HEK293 (cell line): ENCODE results near the gene ZNF527.

ENCODE experiments used
- INSM2 ChIP-seq: fragments of 450-650 bp; formaldehyde crosslinking; IDR thresholded peaks from 2 replicates; pipeline ENCODE4 v1.5.1; 2016; ENCODE audit warnings: missing biosample characterization, missing genetic modification characterization
- KLF8 ChIP-seq: fragments of 450-650 bp; formaldehyde crosslinking; IDR thresholded peaks from 2 replicates; pipeline ENCODE4 v1.5.1; 2016; ENCODE audit warnings: missing biosample characterization, missing genetic modification characterization
- MEIS1 ChIP-seq: sonication (generic); formaldehyde crosslinking; IDR thresholded peaks from 2 replicates; pipeline ENCODE4 v1.8.1; 2022; ENCODE audit warnings: missing genetic modification reagents, mild to moderate bottlenecking, borderline replicate concordance
- PBX3 ChIP-seq: sonication (generic); formaldehyde crosslinking; IDR thresholded peaks from 2 replicates; pipeline ENCODE4 v1.8.1; 2022; ENCODE audit warnings: mild to moderate bottlenecking, moderate library complexity, missing genetic modification reagents
- REST ChIP-seq: fragments of 450-650 bp; formaldehyde crosslinking; IDR thresholded peaks from 2 replicates; pipeline ENCODE4 v1.5.1; 2016; ENCODE audit warnings: missing biosample characterization, missing genetic modification characterization
- SALL2 ChIP-seq: fragments of 450-650 bp; formaldehyde crosslinking; IDR thresholded peaks from 2 replicates; pipeline ENCODE4 v1.5.0; 2017; ENCODE audit warnings: missing biosample characterization, mild to moderate bottlenecking, missing genetic modification characterization, borderline replicate concordance
- SCRT1 ChIP-seq: fragments of 450-650 bp; formaldehyde crosslinking; IDR thresholded peaks from 2 replicates; pipeline ENCODE4 v1.5.1; 2016; ENCODE audit warnings: missing biosample characterization, missing genetic modification characterization, borderline replicate concordance
- ZBTB1 ChIP-seq: fragments of 450-650 bp; formaldehyde crosslinking; IDR thresholded peaks from 2 replicates; pipeline ENCODE4 v1.5.1; 2016; ENCODE audit warnings: missing biosample characterization, missing genetic modification characterization
- ZFP37 ChIP-seq: fragments of 450-650 bp; formaldehyde crosslinking; IDR thresholded peaks from 2 replicates; pipeline ENCODE4 v1.5.1; 2016; ENCODE audit warnings: missing biosample characterization, missing genetic modification characterization
- ZNF114 ChIP-seq: fragments of 450-650 bp; formaldehyde crosslinking; IDR thresholded peaks from 2 replicates; pipeline ENCODE4 v1.5.0; 2017; ENCODE audit warnings: missing biosample characterization, missing genetic modification characterization
- ZNF133 ChIP-seq: fragments of 450-650 bp; formaldehyde crosslinking; IDR thresholded peaks from 2 replicates; pipeline ENCODE4 v1.5.1; 2016; ENCODE audit warnings: missing biosample characterization, missing genetic modification characterization
- ZNF16 ChIP-seq: fragments of 450-650 bp; formaldehyde crosslinking; IDR thresholded peaks from 2 replicates; pipeline ENCODE4 v1.5.1; 2016; ENCODE audit warnings: low read depth, missing biosample characterization, missing genetic modification characterization
- ZNF169 ChIP-seq: fragments of 450-650 bp; formaldehyde crosslinking; IDR thresholded peaks from 2 replicates; pipeline ENCODE4 v1.5.1; 2016; ENCODE audit warnings: missing biosample characterization, missing genetic modification characterization
- ZNF211 ChIP-seq: fragments of 450-650 bp; formaldehyde crosslinking; IDR thresholded peaks from 2 replicates; pipeline ENCODE4 v1.5.1; 2016; ENCODE audit warnings: low read depth, missing biosample characterization, missing genetic modification characterization
- ZNF26 ChIP-seq: fragments of 450-650 bp; formaldehyde crosslinking; IDR thresholded peaks from 2 replicates; pipeline ENCODE4 v1.5.1; 2016; ENCODE audit warnings: missing biosample characterization, missing genetic modification characterization
- ZNF362 ChIP-seq: fragments of 450-650 bp; formaldehyde crosslinking; IDR thresholded peaks from 2 replicates; pipeline ENCODE4 v1.5.1; 2016; ENCODE audit warnings: missing biosample characterization, missing genetic modification characterization
- ZNF37A ChIP-seq: fragments of 450-650 bp; IDR thresholded peaks from 2 replicates; pipeline ENCODE4 v1.5.1; 2018; ENCODE audit warnings: missing biosample characterization, missing genetic modification characterization
- ZNF514 ChIP-seq: fragments of 450-650 bp; formaldehyde crosslinking; IDR thresholded peaks from 2 replicates; pipeline ENCODE4 v1.5.1; 2016; ENCODE audit warnings: missing biosample characterization, missing genetic modification characterization
- ZNF555 ChIP-seq: fragments of 450-650 bp; formaldehyde crosslinking; conservative IDR thresholded peaks from 2 replicates; pipeline ENCODE4 v1.5.1; 2017; ENCODE audit warnings: missing biosample characterization, mild to moderate bottlenecking, missing genetic modification characterization, inconsistent platforms
- ZNF580 ChIP-seq: fragments of 450-650 bp; formaldehyde crosslinking; IDR thresholded peaks from 2 replicates; pipeline ENCODE4 v1.5.1; 2016; ENCODE audit warnings: missing biosample characterization, missing genetic modification characterization
- ZNF645 ChIP-seq: fragments of 450-650 bp; formaldehyde crosslinking; IDR thresholded peaks from 2 replicates; pipeline ENCODE4; 2016; ENCODE audit warnings: missing biosample characterization, missing genetic modification characterization
- ZNF658 ChIP-seq: fragments of 450-650 bp; formaldehyde crosslinking; IDR thresholded peaks from 2 replicates; pipeline ENCODE4; 2016; ENCODE audit warnings: missing biosample characterization, missing genetic modification characterization
- ZNF660 ChIP-seq: fragments of 450-650 bp; IDR thresholded peaks from 2 replicates; pipeline ENCODE4 v1.5.1; 2018; ENCODE audit warnings: missing biosample characterization, mild to moderate bottlenecking, missing genetic modification characterization
- ZNF664 ChIP-seq: fragments of 450-650 bp; formaldehyde crosslinking; IDR thresholded peaks from 2 replicates; pipeline ENCODE4 v1.5.1; 2016; ENCODE audit warnings: missing biosample characterization, missing genetic modification characterization
- ZNF776 ChIP-seq: fragments of 450-650 bp; formaldehyde crosslinking; IDR thresholded peaks from 2 replicates; pipeline ENCODE4 v1.5.0; 2017; ENCODE audit warnings: missing biosample characterization, missing genetic modification characterization, borderline replicate concordance
- ZSCAN18 ChIP-seq: fragments of 450-650 bp; formaldehyde crosslinking; IDR thresholded peaks from 2 replicates; pipeline ENCODE4 v1.5.1; 2016; ENCODE audit warnings: missing biosample characterization, missing genetic modification characterization
- ZXDB ChIP-seq: fragments of 450-650 bp; formaldehyde crosslinking; IDR thresholded peaks from 2 replicates; pipeline ENCODE4 v1.5.1; 2016; ENCODE audit warnings: missing biosample characterization, missing genetic modification characterization

Gene ZNF527

GRCh38 chr19:37370880-37371661 is at the start of gene ZNF527 (continued):
- TF ChIP-seq ZNF580 (tag by site-specific recombination) (peak; percentile 47), ZNF660 (peak; percentile 97), ZNF776 (no peak), ZNF37A (no peak), ZNF16 (0 out of 2 replicates have a peak, but pooled peaks have one; percentile 26), ZNF664 (tag by site-specific recombination) (no peak), ZNF362 (no peak), INSM2 (tag by site-specific recombination) (peak; percentile 94), SCRT1 (peak; percentile 99), ZNF555 (tag by site-specific recombination) (no peak), ZNF211 (tag by site-specific recombination) (no peak; the same call in 1 of the 2 replicates), ZSCAN18 (tag by site-specific recombination) (peak; percentile 81), ZNF169 (peak; percentile 87; the same call in 1 of the 2 replicates), PBX3 (CRISPR knock-in tag) (no peak; the same call in 1 of the 2 replicates), ZFP37 (tag by site-specific recombination) (peak; percentile 58), ZNF658 (tag by site-specific recombination) (peak; percentile 87; the same call in 1 of the 2 replicates), SALL2 (no peak), ZNF133 (peak; percentile 82), ZBTB1 (no peak), ZNF645 (tag by site-specific recombination) (peak; percentile 83), ZNF26 (tag by site-specific recombination) (no peak), MEIS1 (no peak), ZNF114 (tag by site-specific recombination) (no peak), ZXDB (tag by site-specific recombination) (peak; percentile 95), ZNF514 (peak; percentile 77; the same call in 1 of the 2 replicates), REST (tag by site-specific recombination) (peak; percentile 50), KLF8 (tag by site-specific recombination) (peak; percentile 73; the same call in 1 of the 2 replicates)
